NCI-H345 treated with DMSO at 0.1 percent for 48 hours (cell line): ENCODE data around the gene PSEN1.
A peak's percentile ranks its signal among the peaks of the same experiment; 100 is the strongest.

Source experiments
- DNase-seq: peaks from one replicate; lab custom pipeline; 2025; ENCODE audit not compliant: unreplicated experiment; lab: John Stamatoyannopoulos, UW

The PSEN1 gene

DNA sequence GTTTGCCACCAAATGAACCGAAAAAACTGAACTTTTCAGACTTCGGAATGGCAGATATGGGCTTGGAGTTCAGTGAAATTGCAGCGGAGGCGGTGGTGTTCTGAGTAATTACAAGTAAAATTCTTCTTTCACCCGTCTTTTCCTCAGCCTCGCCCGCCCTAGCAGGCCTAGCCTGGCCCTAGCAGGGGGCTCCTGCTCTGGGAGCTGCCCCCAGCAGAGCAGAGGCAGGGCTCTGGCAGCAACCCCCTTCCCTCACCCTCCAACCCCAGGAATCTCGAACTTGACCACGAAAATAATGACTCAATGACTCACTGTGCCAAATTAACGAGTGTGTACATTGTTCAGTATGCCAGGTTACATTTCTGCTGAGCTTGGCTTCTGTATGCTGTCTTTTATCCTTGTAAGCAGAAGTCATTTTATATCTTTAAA, 102.1 kb downstream of the PSEN1 start:
- DNase-seq, result no peak

DNA sequence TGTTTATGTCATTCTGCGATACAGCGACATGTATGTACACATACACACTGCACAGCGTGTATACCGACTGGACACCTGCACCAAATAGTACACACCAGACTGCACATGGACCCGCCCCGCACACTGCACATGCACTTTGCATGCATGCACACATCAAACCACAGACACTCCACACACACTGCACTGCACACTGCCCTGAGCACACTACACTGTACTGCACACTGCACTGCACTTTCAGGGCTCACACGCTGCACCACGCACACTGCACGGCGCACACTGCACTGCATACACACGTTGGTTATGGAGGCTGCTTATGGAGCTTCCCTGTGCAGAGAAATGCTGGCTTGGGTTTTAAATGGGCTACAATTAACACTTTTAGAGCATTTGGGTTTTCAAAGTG, 102.6 kb downstream of the PSEN1 start:
- DNase-seq, result no peak

DNA sequence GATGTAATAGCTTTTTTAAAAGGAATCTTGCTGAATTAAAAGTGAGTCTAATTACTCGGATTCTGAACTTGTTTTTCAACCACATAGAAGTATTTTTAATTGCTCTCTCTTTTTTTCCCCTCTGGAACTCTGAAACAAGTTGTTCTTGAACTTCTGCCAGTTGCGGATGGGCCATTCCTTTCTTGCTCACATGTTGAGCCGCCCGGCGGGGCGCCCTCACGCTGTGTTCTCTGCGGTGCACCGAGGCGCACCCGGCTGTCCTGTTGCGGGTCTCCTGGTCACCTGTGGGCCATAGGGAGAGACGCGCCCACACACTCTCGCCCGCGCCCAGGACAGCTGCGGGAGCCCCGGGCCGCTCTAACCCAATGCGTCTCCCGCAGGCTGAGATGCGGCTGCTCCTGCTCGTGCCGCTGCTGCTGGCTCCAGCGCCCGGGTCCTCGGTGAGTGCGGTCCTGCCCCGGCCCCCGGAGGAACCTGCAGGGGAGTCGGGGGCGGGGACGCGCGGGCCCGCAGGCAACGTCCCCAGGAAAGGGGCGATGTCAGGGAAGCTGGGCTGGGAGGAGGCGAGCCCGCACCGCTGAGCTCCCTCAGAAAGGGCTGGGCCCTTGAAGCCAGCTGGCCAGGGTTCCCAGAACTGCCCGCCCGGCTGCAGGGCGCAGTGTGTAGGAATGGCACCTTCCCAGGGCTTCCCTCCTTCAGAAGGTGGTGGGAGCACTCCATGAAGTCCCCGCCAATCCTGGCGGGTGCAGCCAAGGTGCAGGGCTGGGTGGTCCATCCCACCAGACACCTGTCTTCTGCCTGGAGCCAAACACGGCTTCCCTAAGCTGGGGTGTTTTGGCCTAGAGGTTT, 103.3 kb downstream of the PSEN1 start:
- no peak for DNase-seq

DNA sequence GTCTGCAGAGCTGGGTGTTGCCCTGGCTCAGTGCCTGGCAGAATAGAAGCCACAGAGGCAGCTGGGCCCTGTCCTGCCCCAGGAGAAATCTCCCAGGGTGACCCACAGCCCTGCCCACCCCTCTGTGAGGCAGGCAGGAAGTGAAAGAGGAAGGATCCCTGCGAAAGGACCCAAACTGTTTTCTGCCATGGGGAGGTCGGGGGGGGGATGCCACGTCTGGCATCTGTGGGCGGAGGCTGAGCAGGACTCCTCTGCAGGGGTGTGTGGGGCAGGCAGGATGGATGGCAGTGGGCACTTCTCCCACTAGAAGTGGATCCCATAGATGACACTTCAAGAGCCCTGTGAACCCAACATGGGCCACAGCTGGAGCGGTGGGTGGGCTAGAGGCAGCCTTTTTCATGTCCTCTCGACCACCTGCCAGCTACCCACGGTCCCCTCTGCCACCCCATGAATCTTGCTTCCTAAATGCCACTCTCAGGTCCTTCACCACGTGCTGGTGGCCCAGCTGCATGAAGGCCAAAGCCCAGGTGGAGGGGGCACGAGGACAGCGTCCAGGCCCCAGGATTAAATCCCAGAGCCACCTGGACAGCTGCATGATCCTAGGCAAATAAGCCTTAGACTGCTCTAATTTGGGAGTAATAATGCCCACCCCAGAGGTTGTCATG, 104.6 kb downstream of the PSEN1 start:
- no peak for DNase-seq

DNA sequence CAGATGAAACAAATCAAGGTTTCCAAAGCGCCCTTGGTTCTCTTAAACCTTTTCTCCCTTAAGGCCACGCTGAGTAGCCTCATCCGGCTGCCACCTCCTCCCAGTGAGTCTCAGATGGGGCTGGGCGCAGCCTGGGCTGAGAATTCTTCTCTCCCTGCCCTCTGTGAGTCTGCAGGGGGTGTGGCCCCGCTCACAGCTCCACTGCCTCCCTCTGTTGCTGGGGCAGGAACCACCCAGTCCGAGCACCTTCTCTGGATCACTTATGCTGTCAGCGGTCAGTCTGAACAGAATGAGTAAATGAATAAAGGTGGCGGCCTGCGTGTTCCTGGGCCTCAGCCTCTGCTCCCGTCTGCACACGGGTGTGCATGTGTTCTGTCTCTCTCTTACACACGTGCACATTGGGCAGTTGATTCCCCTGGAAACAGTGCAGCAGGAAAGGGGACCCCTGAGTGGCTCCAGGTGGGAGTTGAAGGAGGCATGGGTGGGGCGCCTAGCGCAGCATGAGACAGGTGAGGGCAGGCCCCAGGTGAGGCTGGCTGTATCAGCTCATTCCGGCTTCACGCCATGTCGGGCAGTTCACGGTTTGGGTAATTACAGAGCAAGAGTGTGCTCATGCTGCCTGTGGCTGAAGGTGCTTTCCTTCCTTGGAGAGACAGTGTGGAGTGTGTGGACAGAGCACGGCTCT, 105.3 kb downstream of the PSEN1 start:
- no peak for DNase-seq

DNA sequence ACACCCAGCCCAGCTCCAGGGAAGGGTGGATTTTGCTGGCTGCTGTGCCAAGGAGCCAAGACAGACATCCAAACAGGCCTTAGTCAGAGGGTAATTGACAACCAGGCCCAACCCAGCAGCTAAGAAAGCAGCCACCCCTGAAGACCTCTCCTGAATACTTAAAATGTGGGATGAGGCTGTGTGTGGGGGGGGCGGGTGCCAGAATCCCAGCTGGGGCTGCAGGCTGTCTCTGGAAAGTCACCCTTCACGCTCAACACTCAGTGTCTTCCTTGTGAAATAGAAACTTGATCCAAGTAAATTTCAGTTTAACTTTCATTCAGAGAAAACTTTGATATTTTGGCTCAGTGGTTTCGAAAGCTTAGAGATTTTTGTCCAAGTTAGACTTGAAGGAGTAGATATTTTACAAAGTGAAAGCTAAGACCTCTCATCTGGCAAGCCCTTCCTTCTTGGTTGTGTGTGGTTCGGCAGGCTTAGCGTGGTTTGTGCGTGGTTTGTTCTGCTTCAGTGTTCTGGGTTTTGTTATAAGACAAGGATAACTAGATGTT, 106.1 kb downstream of the PSEN1 start:
- no peak for DNase-seq

DNA sequence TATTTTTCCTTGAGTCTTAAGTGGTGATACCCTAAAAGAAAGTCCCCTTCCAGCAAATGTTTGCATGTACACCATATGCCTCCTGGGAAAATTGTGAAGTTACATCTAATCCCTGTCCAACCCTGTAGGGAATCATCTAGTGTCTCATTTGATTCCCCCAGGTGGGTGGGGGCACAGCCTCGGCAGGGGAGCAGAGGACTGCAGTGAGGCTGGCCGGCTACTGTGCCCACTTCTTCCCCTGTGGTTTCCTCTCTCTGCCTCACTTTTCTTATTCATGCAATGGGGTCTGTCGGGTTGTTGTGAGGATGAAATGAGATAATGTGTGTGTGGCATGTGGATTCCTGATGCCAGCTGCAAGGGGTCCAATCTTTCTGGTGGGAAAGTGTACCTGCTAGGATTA, 107.0 kb downstream of the PSEN1 start:
- DNase-seq, result no peak

DNA sequence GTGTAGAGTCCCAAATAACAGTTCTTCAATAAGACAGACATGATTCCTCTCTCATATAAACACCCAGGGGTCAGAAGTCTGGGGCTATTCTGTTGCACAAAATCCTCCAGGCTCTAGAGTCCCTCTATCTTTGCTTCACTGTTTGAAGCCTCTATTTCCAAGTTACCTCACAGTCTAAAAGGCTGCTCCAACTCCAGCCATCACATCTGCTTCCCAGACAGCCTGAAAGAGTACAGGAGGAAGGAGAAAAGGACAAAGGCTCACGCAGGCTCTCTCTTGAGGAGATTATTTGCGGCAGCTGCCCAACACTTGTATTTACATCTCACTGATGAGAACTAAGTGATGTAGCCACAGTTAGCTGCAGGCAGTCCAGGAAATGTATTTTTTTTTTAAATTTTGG, 107.4 kb downstream of the PSEN1 start:
- DNase-seq, result no peak

DNA sequence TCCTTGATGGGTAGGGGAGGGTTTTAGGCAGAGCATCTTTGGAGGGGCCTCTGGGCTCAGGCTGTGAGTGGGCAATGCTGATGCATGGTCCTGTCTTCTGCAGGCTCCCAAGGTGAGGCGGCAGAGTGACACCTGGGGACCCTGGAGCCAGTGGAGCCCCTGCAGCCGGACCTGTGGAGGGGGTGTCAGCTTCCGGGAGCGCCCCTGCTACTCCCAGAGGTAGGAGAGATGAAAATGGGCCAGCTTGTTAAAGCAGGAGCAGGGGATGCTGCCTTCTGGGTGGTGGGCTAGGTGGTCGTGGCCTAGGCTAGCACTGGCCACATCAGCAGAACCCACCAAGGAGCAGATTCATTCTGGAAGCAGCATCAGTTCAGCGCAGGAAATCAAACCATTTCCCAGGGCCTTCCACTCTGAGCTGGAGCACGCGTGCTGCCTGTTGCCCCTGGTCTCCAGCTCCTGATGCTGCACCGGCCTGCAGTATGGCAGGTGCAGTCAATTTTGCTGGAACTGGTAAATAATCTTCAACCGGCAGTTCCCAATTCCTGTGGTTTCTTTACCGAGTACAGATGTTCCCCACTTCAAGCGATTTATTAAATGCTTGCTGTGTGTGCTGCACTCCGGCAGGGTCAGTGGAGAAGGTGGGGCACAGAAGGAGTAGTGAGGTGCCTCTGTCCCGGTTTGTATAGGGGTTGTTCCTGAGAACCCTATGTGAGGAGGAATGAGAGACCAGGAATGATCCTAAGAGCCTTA, 108.4 kb downstream of the PSEN1 start:
- DNase-seq, result no peak

DNA sequence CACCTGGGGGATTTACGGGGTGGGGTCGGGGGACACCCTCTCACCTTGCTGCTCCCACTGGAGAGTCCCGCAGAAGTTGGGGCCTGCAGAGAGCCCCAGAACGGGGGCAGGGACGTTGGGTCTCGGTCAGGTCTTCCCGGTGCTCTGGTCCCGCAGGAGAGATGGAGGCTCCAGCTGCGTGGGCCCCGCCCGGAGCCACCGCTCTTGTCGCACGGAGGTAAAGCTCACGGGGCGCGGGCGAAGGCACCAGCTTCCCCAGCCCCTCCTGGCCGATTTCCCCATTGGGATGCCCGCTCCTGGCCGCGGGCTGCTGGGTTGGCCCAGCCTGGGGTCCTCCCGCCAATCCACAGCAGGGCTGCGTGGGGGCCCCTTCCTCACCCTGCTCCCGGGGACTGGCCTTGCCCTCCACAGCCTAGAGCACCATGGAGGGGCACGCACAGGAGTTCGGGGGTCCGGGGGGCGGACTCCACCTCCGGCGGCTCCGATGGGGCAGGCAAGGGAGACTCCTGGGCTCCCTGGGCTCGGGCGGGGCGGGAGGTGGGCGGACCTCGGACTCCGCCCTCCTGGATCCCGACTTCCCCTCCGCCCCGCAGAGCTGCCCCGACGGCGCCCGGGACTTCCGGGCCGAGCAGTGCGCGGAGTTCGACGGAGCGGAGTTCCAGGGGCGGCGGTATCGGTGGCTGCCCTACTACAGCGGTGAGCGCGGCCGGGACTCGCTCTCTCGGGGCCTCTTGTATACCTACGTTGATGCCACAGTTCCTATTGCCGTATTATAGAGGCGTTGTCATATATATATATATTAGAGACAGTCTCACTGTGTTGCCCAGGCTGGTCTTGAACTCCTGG, 109.4 kb downstream of the PSEN1 start:
- DNase-seq, result no peak

DNA sequence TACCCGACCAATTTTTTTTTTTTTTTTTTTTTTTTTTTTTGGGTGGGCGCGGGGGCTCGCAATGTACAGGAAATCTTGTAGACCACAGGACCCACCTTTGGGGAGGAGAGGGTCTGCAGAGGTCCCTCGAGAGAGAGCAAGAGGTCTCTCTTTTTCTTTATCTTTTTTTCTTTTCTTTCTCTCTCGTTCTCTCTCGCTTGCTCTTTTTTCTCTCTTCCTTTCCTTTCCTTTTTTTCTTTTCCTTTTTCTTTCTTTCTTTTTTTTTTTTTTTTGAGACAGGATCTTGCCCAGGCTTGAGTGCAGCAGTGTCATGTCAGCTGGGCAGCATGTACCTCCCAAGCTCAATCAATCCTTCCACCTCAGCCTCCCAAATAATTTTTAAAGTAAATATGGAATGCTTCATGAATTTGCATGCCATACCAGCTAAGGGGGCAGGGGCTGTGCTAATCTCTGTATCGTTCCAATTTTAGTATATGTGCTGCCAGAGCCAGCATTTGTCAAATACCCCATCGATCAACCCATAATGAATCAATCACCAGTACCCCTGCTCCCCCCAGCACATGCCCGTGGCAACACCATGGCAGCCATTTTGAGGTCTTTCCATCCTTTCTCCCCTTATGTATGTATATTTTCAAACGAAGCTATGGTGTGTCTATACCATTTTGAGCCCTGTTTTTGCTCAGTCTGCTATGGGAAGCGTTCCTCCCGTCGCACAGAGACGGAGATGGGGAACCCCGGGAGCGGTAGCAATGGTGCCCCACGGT, 110.3 kb downstream of the PSEN1 start:
- no peak for DNase-seq

DNA sequence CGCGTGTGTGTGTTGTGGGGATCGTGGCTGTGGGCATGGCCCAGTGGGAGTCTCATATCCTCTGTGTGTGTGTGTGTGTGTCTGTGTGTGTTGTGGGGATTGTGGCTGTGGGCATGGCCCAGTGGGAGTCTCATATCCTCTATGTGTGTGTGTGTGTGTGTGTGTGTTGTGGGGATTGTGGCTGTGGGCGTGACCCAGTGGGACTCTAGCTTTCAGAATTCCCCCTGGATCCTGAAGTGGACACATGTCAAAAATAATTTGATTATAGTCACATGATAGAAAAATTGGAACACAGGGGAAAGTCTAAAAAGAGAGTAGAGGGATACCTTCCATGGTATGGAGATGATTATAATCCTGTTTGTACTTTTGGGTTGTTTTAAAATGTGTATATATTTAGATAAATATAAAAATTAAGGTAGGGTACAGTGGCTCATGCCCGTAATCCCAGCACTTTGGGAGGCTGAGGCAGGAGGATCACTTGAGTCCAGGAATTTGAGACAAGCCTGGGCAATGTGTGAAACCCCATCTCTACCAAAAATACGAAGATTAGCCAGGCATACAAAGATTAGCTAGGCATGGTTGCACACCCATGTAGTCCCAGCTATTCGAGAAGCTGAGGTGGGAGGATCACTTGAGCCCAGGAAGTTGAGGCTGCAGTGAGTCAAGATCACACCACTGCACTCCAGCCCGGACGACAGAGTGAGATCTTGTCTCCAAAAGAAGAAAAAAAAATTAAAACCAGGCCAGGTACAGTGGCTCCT, 112.0 kb downstream of the PSEN1 start:
- DNase-seq, result no peak

DNA sequence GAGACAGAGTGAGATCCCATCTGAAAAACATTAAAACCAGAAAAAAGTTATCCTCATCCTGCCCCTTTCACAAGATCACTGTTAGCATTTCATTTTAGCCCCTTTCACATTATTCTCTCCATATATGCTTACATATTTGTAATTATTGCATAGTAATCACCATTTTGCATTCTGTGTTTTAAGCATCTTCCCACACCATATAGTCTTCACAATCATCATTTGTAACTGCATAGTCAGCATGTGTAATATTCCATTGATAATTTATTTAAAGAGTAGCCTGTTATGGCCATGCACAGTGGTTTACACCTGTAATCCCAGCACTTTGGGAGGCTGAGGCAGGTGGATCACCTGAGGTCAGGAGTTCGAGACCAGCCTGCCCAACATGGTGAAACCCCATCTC, 112.8 kb downstream of the PSEN1 start:
- DNase-seq, result no peak

DNA sequence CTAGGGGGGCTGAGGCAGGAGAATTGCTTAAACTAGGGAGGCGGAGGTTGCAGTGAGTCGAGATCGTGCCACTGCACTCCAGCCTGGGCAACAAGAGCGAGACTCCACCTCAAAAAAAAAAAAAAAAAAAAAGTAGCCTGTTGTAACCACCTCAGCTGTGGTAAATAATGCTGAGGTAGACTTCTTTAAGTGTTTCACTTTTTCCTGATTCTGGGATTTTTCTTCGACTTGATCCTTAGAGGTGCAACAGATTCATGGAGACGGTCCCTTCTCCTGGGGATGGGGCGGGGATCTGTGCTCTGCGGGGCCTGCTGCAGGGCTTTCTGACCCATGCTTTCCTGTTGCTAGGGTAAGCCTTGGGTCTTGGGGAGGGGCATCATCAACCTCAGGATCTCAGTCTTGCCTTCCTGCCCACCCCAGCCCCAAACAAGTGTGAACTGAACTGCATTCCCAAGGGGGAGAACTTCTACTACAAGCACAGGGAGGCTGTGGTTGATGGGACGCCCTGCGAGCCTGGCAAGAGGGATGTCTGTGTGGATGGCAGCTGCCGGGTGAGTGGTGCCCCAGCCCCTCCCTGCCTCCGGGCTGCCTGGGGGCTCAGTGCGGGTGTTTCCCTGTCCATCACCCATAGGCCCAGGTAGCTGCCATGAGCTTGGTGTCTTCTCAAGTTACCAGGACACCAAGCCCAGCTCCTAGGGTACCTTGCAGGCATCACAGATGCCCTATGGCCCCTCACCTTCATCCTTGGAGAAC, 113.4 kb downstream of the PSEN1 start:
- no peak for DNase-seq

DNA sequence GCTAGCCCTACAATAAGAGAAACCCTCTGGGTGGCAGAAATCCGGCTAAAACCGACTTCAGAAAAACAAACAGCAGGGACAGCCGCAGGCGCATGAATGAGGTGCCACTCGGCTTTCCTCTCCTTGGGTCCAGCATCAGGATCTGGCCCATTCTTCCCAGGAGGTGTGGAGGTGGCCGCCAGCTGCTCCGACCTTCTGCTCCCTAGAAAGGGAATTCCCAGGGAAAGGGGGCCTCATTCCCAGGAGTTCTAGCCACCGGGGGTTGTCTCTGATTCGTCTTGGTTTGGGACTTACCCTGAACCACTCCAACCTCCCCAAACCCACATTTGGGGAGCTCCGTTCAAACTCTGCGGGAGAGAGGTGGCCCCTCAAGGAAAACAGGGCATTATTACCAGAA, 114.0 kb downstream of the PSEN1 start:
- no peak for DNase-seq

DNA sequence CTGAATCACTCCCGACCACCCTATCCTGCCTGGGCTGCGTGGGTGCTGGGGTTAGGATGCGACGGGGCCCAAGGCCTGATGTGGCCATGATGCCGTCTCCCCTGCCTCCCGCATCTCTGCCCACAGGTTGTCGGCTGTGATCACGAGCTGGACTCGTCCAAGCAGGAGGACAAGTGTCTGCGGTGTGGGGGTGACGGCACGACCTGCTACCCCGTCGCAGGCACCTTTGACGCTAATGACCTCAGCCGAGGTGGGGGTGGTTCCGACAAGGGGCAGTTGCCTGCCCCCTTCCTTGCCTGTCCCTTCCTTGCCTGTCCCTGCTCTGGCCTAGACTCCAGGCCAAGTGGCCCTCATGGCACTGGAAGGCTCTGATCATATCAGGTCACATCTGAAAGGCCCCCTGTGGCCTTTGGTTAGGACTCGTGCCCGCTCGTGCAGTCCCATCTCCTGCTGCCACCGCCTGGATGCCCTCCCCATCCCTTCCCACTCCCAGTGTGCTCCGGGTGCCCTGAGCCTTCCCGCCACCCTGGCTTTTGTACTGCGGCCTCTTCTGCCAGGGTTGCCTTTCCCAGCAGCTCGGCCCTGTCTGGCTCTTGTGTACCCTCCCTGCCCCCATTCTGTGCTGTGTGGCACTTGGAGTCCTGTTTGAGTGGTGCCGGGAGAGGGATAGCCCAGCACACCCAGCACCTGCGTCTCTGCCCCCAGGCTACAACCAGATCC, 114.6 kb downstream of the PSEN1 start:
- DNase-seq, result peak; percentile 88

DNA sequence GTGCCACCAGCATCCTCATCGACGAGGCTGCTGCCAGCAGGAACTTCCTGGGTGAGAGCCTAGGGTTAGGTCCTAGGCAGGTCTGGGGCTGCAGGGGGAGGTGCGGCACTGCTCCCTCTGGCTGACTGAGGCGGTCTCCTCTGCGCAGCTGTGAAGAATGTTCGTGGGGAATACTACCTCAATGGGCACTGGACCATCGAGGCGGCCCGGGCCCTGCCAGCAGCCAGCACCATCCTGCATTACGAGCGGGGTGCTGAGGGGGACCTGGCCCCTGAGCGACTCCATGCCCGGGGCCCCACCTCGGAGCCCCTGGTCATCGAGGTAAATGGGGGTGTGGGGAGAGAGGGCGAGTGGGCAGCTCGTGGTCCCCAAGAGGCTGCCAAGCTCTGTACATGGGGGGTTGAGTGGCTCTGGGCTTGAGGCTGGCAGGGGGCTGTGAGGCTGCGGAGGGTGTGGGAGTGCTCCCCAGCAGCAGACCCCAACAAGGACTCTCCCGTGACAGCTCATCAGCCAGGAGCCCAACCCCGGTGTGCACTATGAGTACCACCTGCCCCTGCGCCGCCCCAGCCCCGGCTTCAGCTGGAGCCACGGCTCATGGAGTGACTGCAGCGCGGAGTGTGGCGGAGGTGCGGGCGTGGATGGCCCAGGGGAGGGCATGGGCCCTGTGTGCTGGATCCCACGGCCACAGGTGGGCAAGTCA, 115.4 kb downstream of the PSEN1 start:
- no peak for DNase-seq
